HG03039 (cell line): ENCODE results near the gene NEU2.
"Not testable (repeated sequence)": the region's sequence is repeated elsewhere in the genome, so short reads cannot be mapped to it uniquely, and the experiment has no call there.

ENCODE experiments used
- ATAC-seq: cut with Tn5 transposase; IDR thresholded peaks from one replicate; pipeline ENCODE4 v1.9.1; 2021; ENCODE audit warnings: mild to moderate bottlenecking, moderate library complexity; ENCODE audit not compliant: unreplicated experiment

NEU2 gene

DNA sequence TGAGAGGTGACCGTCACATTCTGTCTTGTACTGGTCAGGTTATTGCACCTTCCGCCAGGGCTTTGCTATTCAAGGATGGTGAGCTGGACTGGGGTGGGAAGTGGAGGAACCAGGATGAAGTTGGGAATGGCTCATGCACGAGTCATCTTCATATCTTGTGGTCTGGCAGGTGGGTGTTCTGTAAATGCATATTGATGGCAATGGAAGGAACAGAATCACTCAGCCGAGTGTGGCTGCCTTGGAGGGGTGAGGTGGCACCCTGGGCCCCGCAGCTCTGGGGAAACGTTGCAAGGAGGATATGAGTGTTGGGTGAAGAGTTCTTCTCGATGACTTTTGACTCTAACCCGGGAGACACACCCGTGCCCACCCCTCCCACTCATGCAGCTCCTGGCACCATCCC, 1.2 kb downstream of the NEU2 start:
- ATAC-seq, result no peak

- ATAC-seq, result no peak
Measured at GRCh38 chr2:233034091-233034882, 1.8 kb downstream of the NEU2 start.

- ATAC-seq, result no peak
Measured at GRCh38 chr2:233035426-233036161, 3.1 kb downstream of the NEU2 start.

GRCh38 chr2:233036162-233036838, 3.8 kb downstream of the NEU2 start:
- no peak for ATAC-seq

DNA sequence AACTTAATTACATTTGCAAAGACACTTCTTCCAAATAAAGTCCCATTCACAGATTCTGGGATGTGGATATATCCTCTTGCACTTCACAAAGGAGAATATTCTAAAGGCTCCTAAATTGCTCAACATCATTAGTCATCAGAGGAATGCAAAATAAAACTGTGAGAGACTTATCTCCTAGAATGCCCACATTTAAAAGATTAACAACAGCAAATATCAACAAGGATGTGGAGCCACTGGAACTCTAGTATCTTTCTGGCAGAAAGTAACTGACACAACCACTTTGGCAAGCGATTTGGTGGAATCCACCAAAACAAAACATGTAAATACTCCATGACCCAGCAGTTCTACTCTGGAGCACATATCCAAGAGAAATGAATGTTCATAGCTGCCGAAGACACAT, 4.6 kb downstream of the NEU2 start:
- no peak for ATAC-seq

- no peak for ATAC-seq
Measured at GRCh38 chr2:233039212-233039845, 6.9 kb downstream of the NEU2 start.

DNA sequence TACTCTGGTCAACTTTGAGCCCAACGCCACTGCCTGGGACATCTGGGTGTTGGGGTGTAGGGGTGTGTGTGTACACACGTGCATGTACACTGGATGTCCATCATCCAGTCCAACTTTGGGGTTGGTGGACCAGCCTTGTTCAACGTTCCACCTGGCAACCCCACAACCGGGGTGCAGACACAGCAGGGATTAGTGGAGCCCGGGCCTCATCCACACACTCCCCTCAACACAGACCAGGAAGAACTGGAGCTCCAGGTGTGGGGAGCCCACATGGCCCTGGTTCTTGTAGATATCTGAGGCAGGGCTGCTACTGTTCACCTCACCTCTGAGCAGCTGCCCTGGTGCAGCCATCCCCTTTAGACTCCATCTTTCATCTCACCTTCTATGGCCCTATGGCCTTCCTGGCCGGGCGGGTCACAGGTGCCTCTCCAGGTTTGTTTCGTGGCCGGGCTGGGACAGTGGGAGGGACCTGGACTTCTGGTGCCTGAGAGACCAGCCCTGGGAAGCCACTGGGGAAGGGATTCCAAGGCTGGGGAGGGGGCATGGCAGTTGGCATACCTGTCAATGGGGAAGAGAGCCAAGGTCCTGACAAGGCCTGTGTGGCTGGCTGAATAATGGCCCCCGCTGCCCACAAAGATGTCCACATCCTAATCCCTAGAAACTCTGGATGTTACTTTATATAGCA, 7.5 kb downstream of the NEU2 start:
- no peak for ATAC-seq

GRCh38 chr2:233040571-233040970, 8.1 kb downstream of the NEU2 start:
- no peak for ATAC-seq

- ATAC-seq, result no peak
Measured at GRCh38 chr2:233041722-233042323, 9.4 kb downstream of the NEU2 start.

DNA sequence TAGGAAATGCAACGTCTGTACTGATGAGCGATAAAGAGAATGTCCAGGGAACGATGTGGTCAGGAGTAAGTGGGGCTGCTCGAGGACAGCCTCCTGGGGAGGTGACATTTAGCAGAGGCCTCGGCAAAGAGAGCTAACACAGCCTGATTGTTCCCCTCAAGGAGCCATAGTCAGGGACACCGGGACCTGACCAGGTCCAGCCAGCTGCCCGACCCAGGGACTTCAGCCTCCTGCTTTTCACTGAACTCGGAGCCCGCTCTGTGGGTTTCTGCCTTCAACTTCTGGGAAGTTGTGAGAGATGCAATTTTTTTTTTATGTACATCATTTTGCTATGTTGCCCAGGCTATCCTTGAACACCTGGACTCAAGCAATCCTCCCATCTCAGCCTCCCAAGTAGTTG, 10.1 kb downstream of the NEU2 start:
- no peak for ATAC-seq

DNA sequence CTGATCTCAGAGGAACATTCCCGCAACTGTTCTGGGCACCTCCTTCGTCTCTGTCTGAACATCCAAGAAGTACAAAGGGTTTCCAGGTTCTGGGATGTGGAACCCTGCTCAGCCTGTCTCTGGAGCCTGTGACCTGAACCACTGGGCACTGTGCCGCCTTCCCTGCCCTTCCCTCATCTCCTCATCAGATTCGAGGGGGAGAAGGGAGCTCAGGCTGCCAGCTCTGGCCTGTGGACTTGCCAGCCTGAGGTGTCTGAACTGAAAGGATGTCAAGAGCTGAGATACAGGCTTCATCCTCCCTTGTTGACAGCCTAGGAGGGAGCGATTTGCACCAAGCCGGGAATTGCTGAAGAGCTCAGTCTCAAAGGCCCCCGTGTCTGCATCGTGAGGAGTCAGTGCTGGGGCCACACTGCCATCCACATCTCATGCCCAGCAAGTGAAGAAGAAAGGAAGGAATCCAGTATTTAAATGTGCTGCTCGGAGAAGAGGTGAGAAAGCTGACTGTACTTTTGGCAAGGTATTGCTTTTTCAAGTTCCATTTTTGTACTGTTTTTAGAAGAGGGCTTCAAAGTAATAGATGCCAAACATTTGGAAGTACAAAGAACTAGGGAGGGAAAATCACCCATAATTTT, 12.6 kb downstream of the NEU2 start:
- ATAC-seq, result no peak

- no peak for ATAC-seq
Measured at GRCh38 chr2:233047206-233047605, 14.7 kb downstream of the NEU2 start.

DNA sequence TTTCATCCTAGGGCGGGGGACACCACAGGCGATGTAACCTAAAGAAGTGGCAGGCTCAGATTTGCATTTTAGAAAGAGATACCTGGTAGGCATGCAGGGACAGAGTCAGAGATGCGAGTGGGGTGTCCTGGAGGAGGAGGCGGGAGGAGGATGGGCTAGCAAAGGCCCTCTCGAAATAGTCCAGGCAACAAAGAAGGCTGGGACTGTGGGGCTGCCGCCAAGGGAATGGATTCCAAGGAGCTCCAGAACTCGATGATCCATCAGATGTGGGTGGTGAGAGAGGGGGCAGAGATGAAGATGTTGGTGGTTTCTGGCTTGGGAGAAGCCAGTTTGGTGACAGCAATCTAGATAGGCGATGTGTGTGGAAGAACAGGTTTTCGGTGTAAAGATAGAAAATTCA, 15.2 kb downstream of the NEU2 start:
- ATAC-seq, result no peak

DNA sequence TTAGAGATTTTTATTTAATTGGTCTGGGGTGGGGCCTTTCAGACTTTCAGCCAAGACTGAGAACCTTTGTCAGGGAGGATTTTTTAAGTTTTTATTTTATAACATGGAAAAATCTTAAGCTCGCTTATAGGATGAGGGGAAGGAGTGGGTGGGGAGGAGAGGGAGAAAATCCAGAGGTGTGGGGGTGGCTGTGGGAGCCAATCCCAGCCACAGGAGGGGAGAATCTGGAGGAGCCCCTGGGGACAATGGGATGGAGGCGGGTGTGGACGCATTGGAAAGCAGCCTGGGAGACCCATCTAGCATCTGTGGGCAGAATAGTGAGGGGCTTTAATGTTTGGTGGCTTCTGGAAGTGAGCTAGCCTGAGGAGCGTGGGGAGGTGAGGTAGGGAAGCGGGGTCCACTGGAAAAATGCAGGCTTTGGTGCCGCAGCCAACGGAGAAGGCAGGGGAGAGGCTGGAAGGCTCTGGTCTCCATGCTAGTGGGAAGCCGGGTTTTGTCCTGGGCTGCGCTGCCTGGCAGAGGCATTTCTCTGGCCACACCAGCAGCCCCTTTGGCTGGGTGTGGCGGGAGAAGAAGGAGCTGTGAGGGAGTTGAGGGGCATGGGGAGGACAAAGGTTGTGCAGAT, 16.2 kb downstream of the NEU2 start:
- no peak for ATAC-seq

GRCh38 chr2:233049194-233049761, 16.8 kb downstream of the NEU2 start:
- no peak for ATAC-seq

GRCh38 chr2:233051241-233052149, 19.0 kb downstream of the NEU2 start:
- ATAC-seq, result no peak

DNA sequence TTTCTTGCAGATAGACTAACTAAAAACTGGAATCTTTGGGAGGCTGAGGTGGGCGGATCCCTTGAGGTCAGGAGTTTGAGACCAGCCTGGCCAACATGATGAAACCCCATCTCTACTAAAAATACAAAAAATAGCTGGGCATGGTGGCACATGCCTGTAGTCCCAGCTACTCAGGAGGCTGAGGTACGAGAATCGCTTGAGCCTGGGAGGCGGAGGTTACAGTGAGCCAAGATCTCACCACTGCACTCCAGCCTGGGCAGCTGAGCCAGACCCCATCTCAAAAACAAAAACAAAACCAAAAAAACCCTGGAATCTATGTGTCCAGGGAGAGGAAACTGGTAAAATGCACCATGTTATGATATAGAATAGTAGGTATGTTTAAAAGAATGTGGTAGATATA, 20.0 kb downstream of the NEU2 start:
- ATAC-seq, result not testable (repeated sequence)
